B cell (primary cell): ENCODE results near the gene ELAPOR1. TPM values are rescaled to one million over a fixed set of nuclear protein-coding genes. Genes with fewer than 3 reads are reported as not detected.

Source experiments
- ATAC-seq: fragments of 200-7000 bp; cut with Tn5 transposase; one replicate; pipeline ENCODE4 v1.10.0; 2021; ENCODE audit warnings: low read depth, mild to moderate bottlenecking, moderate number of reproducible peaks, moderate library complexity
- CTCF ChIA-PET: fragments of 350-600 bp; sonication (Branson Sonifier 250); formaldehyde crosslinking; loops from one replicate; lab custom pipeline; 2021; ENCODE audit warnings: antibody characterized with exemption, inconsistent platforms; lab: Charles Lee
- POLR2A ChIA-PET: fragments of 350-600 bp; sonication (Branson Sonifier 250); formaldehyde crosslinking; loops from one replicate; lab custom pipeline; 2021; ENCODE audit warnings: antibody characterized with exemption; lab: Charles Lee
- DNase-seq: peaks from one replicate; pipeline ENCODE4 v3.0.0; 2013
- H2AFZ ChIP-seq: 2 replicates; pipeline ENCODE4 v1.6.1; 2012; ENCODE audit warnings: mild to moderate bottlenecking, low read depth, low read length; ENCODE audit not compliant: insufficient read depth, poor library complexity, severe bottlenecking
- H3K27ac ChIP-seq, 2 donors: 1 replicate in 1 of 2; 2 replicates in 1 of 2; pipeline ENCODE4 v1.5.1; 2012 to 2013; ENCODE audit warnings: low read length in 2 of 2, mild to moderate bottlenecking in 2 of 2, moderate library complexity in 1 of 2
- H3K27me3 ChIP-seq, 4 experiments: fragments of 200-600 bp in 1 of 4; sonication (generic) in 1 of 4; replicated peaks in 1 of 4; 1 replicate in 2 of 4; 2 replicates in 2 of 4; pipeline versions ENCODE4 v1.6.1 to v1.7.0; 2013 to 2016; ENCODE audit warnings: low read length in 3 of 4, mild to moderate bottlenecking in 2 of 4, mixed read lengths in 1 of 4, moderate library complexity in 1 of 4; ENCODE audit not compliant: insufficient read depth in 4 of 4, control insufficient read depth in 3 of 4; ENCODE audit errors: control extremely low read depth in 1 of 4
- H3K36me3 ChIP-seq, 2 experiments: replicated peaks in 1 of 2; 1 replicate in 1 of 2; 2 replicates in 1 of 2; pipeline versions ENCODE4 v1.6.1 to v1.7.1; 2013; ENCODE audit warnings: low read length in 1 of 2; ENCODE audit not compliant: insufficient read depth in 2 of 2, control insufficient read depth in 1 of 2; ENCODE audit errors: control extremely low read depth in 1 of 2, extremely low read depth in 1 of 2
- H3K4me1 ChIP-seq, 2 donors: fragments of 200-600 bp in 1 of 2; sonication (generic) in 1 of 2; 1 replicate in 1 of 2; 2 replicates in 1 of 2; pipeline versions ENCODE4 v1.5.1 to v1.6.1; 2013 to 2017; ENCODE audit warnings: low read length in 2 of 2; ENCODE audit not compliant: control insufficient read depth in 2 of 2, insufficient read depth in 2 of 2
- H3K4me2 ChIP-seq: replicated peaks from 2 replicates; pipeline ENCODE3; 2012; ENCODE audit warnings: mild to moderate bottlenecking, low read depth, low read length; ENCODE audit not compliant: poor library complexity, severe bottlenecking
- H3K4me3 ChIP-seq, 5 experiments: fragments of 200-600 bp in 1 of 5; sonication (generic) in 1 of 5; 1 replicate in 3 of 5; 2 replicates in 2 of 5; pipeline versions ENCODE4 v1.5.1 to v1.7.0; 2011 to 2016; ENCODE audit warnings: low read length in 4 of 5, mild to moderate bottlenecking in 4 of 5, low read depth in 2 of 5, control low read depth in 1 of 5, moderate library complexity in 1 of 5; ENCODE audit not compliant: insufficient read depth in 1 of 5; ENCODE audit errors: control extremely low read depth in 1 of 5, extremely low read depth in 1 of 5
- H3K79me2 ChIP-seq: fragments of 200-600 bp; sonication (generic); one replicate; pipeline ENCODE4 v1.6.0; 2016; ENCODE audit warnings: low read length; ENCODE audit not compliant: control insufficient read depth, insufficient read depth
- H3K9ac ChIP-seq: fragments of 200-600 bp; sonication (generic); 2 replicates; pipeline ENCODE4 v1.6.1; 2017; ENCODE audit warnings: mild to moderate bottlenecking, low read length, moderate library complexity
- H3K9me3 ChIP-seq, 3 donors: one replicate each; pipeline versions ENCODE4 v1.6.1 to v1.7.1; 2013; ENCODE audit warnings: low read length in 2 of 3; ENCODE audit not compliant: control insufficient read depth in 2 of 3, insufficient read depth in 1 of 3; ENCODE audit errors: control extremely low read depth in 1 of 3
- H4K20me1 ChIP-seq: 2 replicates; pipeline ENCODE4 v1.6.0; 2012; ENCODE audit warnings: mild to moderate bottlenecking, low read length; ENCODE audit not compliant: insufficient read depth, control insufficient read depth, poor library complexity, severe bottlenecking
- H3K27ac Mint-ChIP-seq: one replicate; pipeline ENCODE4 v1.8.0; 2021; ENCODE audit warnings: mixed read lengths
- H3K27me3 Mint-ChIP-seq: one replicate; pipeline ENCODE4 v1.8.0; 2021; ENCODE audit warnings: mixed read lengths
- H3K4me1 Mint-ChIP-seq: one replicate; pipeline ENCODE4 v1.8.0; 2021; ENCODE audit warnings: mixed read lengths
- H3K4me3 Mint-ChIP-seq: one replicate; pipeline ENCODE4 v1.8.0; 2021; ENCODE audit warnings: mixed read lengths
- H3K9me3 Mint-ChIP-seq: one replicate; pipeline ENCODE4 v1.8.0; 2022; ENCODE audit warnings: mixed read lengths; ENCODE audit not compliant: insufficient read depth
- CTCF ChIP-seq: fragments of 200-600 bp; IDR thresholded peaks from one replicate; pipeline ENCODE4 v1.8.0; 2022; ENCODE audit warnings: antibody characterized with exemption, mild to moderate bottlenecking
- EZH2 ChIP-seq: IDR thresholded peaks from 2 replicates; pipeline ENCODE4 v1.6.1; 2012; ENCODE audit warnings: borderline replicate concordance, low read depth, mild to moderate bottlenecking, moderate library complexity, low read length; ENCODE audit not compliant: insufficient read depth, poor library complexity, severe bottlenecking
- WGBS: methylation state at CpG from one replicate; pipeline ENCODE4 v1.1.5; 2013; ENCODE audit warnings: missing lambda C conversion rate; ENCODE audit not compliant: insufficient coverage; 5-methylcytosine and 5-hydroxymethylcytosine counted together
- intact Hi-C: fragments of 100-400 bp; cut with micrococcal nuclease; formaldehyde crosslinking; loops from one replicate; pipeline ENCODE4 v1.10.0; 2022
- polyA plus RNA-seq: library from polyadenylated mRNA; depleted of rRNA; stranded (reverse); fragments of >200 nt; gene quantifications from 2 replicates; pipeline ENCODE4 v1.2.3, GENCODE V29; 2012
- total RNA-seq, 2 donors: library from RNA; stranded (reverse); fragments of 120-200 nt in 1 of 2; gene quantifications; 1 replicate in 1 of 2; 2 replicates in 1 of 2; pipeline versions ENCODE4 v1.2.3 to v1.2.4, GENCODE V29; 2013 to 2022

Gene ELAPOR1
- total and polyA plus RNA-seq, 2 donors (not counting 1 experiment from before 2014, with no cell fraction given), result 2.2 to 2.3 TPM

GRCh38 chr1:109075531-109076490 is 38.1 kb upstream of the ELAPOR1 start, which contains the start of gene TAF13:
Gene TAF13 (minus strand): TSS chr1:109076003. CDS start chr1:109075947, 56 bp downstream.
- CTCF ChIA-PET, result interaction anchor here (0.6 to 3.4 kb wide), 7 partner anchors 9 to 323 kb away, joined by 3 to 44 read pairs (median 5); partner anchors contain the start of genes TMEM167B and WDR47
- Histone ChIP-seq H3K4me1 (peaks cover 12 to 13% of the 10 kb centered on the region in 2 donors), H4K20me1 (no peaks in the 10 kb centered on the region), H3K36me3 (no peaks in the 10 kb centered on the region), H3K9ac (peak within 1 kb of the TSS; percentile 71), H3K27me3 (no peaks in the 10 kb centered on the region), H3K27ac (peak within 1 kb of the TSS; percentile 95 to 98), H3K9me3 (peaks cover 0 to 5% (median 0%) of the 10 kb centered on the region in 3 donors), H2AFZ (peak within 1 kb of the TSS; percentile 76), H3K4me3 (peak within 1 kb of the TSS; percentile 63 to 98 (median 92)), H3K4me2 (peak within 1 kb of the TSS; percentile 71), H3K79me2 (peaks cover 27% of the 10 kb centered on the region)
- Mint-ChIP-seq H3K4me1 (peaks cover 17% of the 10 kb centered on the region), H3K9me3 (no peaks in the 10 kb centered on the region), H3K27me3 (no peaks in the 10 kb centered on the region), H3K27ac (peak within 1 kb of the TSS; percentile 97), H3K4me3 (peak within 1 kb of the TSS; percentile 99)
- intact Hi-C loops, result loop anchor here (1.0 kb wide), 5 partner anchors 14 to 113 kb away; partner anchors contain the start of genes CLCC1, TMEM167B and WDR47
- POLR2A ChIA-PET, result interaction anchor here (0.6 to 2.4 kb wide), 9 partner anchors 11 to 408 kb away, joined by 3 to 32 read pairs (median 6); partner anchors contain the start of genes TMEM167B and WDR47
- 0% methylated on average over 33 of the region's 39 CpGs for WGBS
- ATAC-seq (peak; percentile 99), DNase-seq (peak; percentile 95)
- TF ChIP-seq CTCF, result no peak
- TF ChIP-seq EZH2, result no peak
